ENCODE data around the gene KIF7.
"Not testable (repeated sequence)": the region's sequence is repeated elsewhere in the genome, so short reads cannot be mapped to it uniquely, and the experiment has no call there.

Gene KIF7

GRCh38 chr15:89599021-89599420 is 56.2 kb downstream of the KIF7 start:
- DNase-seq = no peak

GRCh38 chr15:89593018-89593417 is 62.2 kb downstream of the KIF7 start:
- DNase-seq = no peak

GRCh38 chr15:89591834-89592233 is 63.4 kb downstream of the KIF7 start:
- DNase-seq = no peak

- DNase-seq = no peak
Measured at GRCh38 chr15:89587955-89588354, 67.3 kb downstream of the KIF7 start.

- DNase-seq = no peak
Measured at GRCh38 chr15:89586651-89587050, 68.6 kb downstream of the KIF7 start.

- DNase-seq = not testable (repeated sequence)
Measured at GRCh38 chr15:89580747-89581146, 74.5 kb downstream of the KIF7 start.

GRCh38 chr15:89578146-89578545 is 77.1 kb downstream of the KIF7 start:
- DNase-seq = no peak

Measured in activated CD4-positive, alpha-beta T cell treated with anti-CD3 and anti-CD28 coated beads, Interleukin-2, amount 50 U/mL, for 16 hours (primary cell).